Uterus (tissue), 4 donors: Measurements from ENCODE around the gene FITM1. TPM values are rescaled to one million over a fixed set of nuclear protein-coding genes. Genes with fewer than 3 reads are reported as not detected.

ENCODE experiments used
- DNase-seq, 2 donors: peaks; one replicate each; pipeline ENCODE4 v3.0.0-alpha.2; 2019 to 2020
- H3K27ac ChIP-seq, 2 donors: fragments of 200-600 bp; sonication (generic); 1 replicate in 1 of 2; 2 replicates in 1 of 2; pipeline ENCODE4 v1.5.1; 2016 to 2018
- H3K27me3 ChIP-seq, 2 donors: fragments of 200-600 bp; sonication (generic); one replicate each; pipeline ENCODE4 v1.5.1; 2018 to 2019; ENCODE audit warnings: control low read depth in 1 of 2
- H3K36me3 ChIP-seq, 2 donors: fragments of 200-600 bp; sonication (generic); one replicate each; pipeline ENCODE4 v1.5.1; 2019; ENCODE audit warnings: control low read depth in 1 of 2
- H3K4me1 ChIP-seq, 2 donors: fragments of 200-600 bp; sonication (generic); one replicate each; pipeline ENCODE4 v1.5.1; 2018 to 2019; ENCODE audit warnings: control low read depth in 1 of 2
- H3K4me3 ChIP-seq, 2 donors: fragments of 200-600 bp; sonication (generic); 1 replicate in 1 of 2; 2 replicates in 1 of 2; pipeline ENCODE4 v1.5.1; 2018 to 2019; ENCODE audit warnings: mild to moderate bottlenecking in 1 of 2
- H3K9me3 ChIP-seq, 2 donors: fragments of 200-600 bp; sonication (generic); one replicate each; pipeline ENCODE4 v1.5.1; 2019; ENCODE audit warnings: control low read depth in 1 of 2
- CTCF ChIP-seq, 4 experiments: fragments of 200-600 bp in 2 of 4; fragments of 450-650 bp in 2 of 4; sonication (generic) in 2 of 4; IDR thresholded peaks; one replicate each; pipeline ENCODE4 v1.5.1; 2016 to 2019; ENCODE audit warnings: antibody characterized with exemption in 4 of 4, mild to moderate bottlenecking in 2 of 4, moderate library complexity in 1 of 4
- POLR2A ChIP-seq, 2 donors: fragments of 450-650 bp; IDR thresholded peaks; one replicate each; pipeline ENCODE4 v1.6.1; 2016; ENCODE audit warnings: antibody characterized with exemption in 2 of 2, mild to moderate bottlenecking in 1 of 2, moderate library complexity in 1 of 2
- intact Hi-C: fragments of 100-400 bp; cut with DNase I; formaldehyde crosslinking; loops from one replicate; pipeline ENCODE4 v1.15.1; 2023; ENCODE audit warnings: low total_unique reads
- total RNA-seq, 4 donors: library from RNA; depleted of rRNA in 3 of 4; stranded (reverse); fragments of >200 nt in 3 of 4; gene quantifications; one replicate each; pipeline versions ENCODE4 v1.1.0 to v1.2.4, GENCODE V29; 2014 to 2023
- donor health status: DM: yes; HTN: yes; CAD: no.

Gene FITM1
- total RNA-seq, 4 donors from 2014 or later, result 0.48 to 2.4 (median 1.3) TPM; not detected in 1

GRCh38 chr14:24133735-24134134 lies 3.3 kb downstream of the FITM1 start:
- H3K36me3 ChIP-seq, result no peaks in the 10 kb centered on the region
- no peaks in the 10 kb centered on the region for H3K9me3 ChIP-seq
- H3K27ac ChIP-seq, result no peak overlapping the region
- H3K4me3 ChIP-seq, result no peak overlapping the region
- DNase-seq, result no peak
- peaks cover 0 to 7% of the 10 kb centered on the region in 2 donors for H3K4me1 ChIP-seq
- intact Hi-C loops, result no loop called here
- no peaks in the 10 kb centered on the region for H3K27me3 ChIP-seq
- TF ChIP-seq POLR2A (IDR thresholded peaks at IDR 0.05) (no peak), CTCF (IDR thresholded peaks at IDR 0.05) (no peak)

GRCh38 chr14:24135584-24135833 lies 5.0 kb downstream of the FITM1 start:
- no peak for DNase-seq
- Histone ChIP-seq H3K27ac (peak overlapping the region; percentile 90 to 95), H3K4me1 (peaks cover 4 to 7% of the 10 kb centered on the region in 2 donors), H3K27me3 (no peaks in the 10 kb centered on the region), H3K36me3 (no peaks in the 10 kb centered on the region), H3K4me3 (peak overlapping the region; percentile 84 to 97), H3K9me3 (no peaks in the 10 kb centered on the region)
- intact Hi-C loops, result no loop called here
- TF ChIP-seq CTCF (IDR thresholded peaks at IDR 0.05) (no peak), POLR2A (IDR thresholded peaks at IDR 0.05) (no peak)

GRCh38 chr14:24135834-24136683 lies 5.6 kb downstream of the FITM1 start, which contains the start of gene PSME1:
Gene PSME1, plus strand, starts transcription at chr14:24136194. Its CDS starts 69 bp downstream, at chr14:24136263.
- Histone ChIP-seq H3K27me3 (no peaks in the 10 kb centered on the region), H3K36me3 (no peaks in the 10 kb centered on the region), H3K9me3 (no peaks in the 10 kb centered on the region), H3K27ac (peak within 1 kb of the TSS; percentile 90 to 95), H3K4me1 (peaks cover 4 to 7% of the 10 kb centered on the region in 2 donors), H3K4me3 (peak within 1 kb of the TSS; percentile 84 to 97)
- TF ChIP-seq POLR2A (IDR thresholded peaks at IDR 0.05) (peak; percentile 24 to 81), CTCF (IDR thresholded peaks at IDR 0.05) (peak in 1 of 4 experiments; percentile 6)
- intact Hi-C loops, result no loop called here
- DNase-seq, result peak; percentile 93 to 95

- no peak for TF ChIP-seq CTCF (IDR thresholded peaks at IDR 0.05)
- TF ChIP-seq POLR2A (IDR thresholded peaks at IDR 0.05), result no peak
- intact Hi-C loops, result no loop called here
- no peaks in the 10 kb centered on the region for H3K9me3 ChIP-seq
- no peaks in the 10 kb centered on the region for H3K36me3 ChIP-seq
- no peak for DNase-seq
- H3K27ac ChIP-seq, result peak overlapping the region; percentile 90 to 95
- H3K27me3 ChIP-seq, result no peaks in the 10 kb centered on the region
- H3K4me3 ChIP-seq, result peak overlapping the region; percentile 84 to 97
- peaks cover 4 to 7% of the 10 kb centered on the region in 2 donors for H3K4me1 ChIP-seq
Observed at GRCh38 chr14:24136684-24137528, 6.4 kb downstream of the FITM1 start.
